IMR-90 (cell line): ENCODE measurements around the gene EPHB1. TPM values are rescaled to one million over a fixed set of nuclear protein-coding genes. Genes with fewer than 3 reads are reported as not detected.

Source experiments
- ATAC-seq: fragments of 200-7000 bp; cut with Tn5 transposase; 2 replicates; pipeline ENCODE4 v1.9.1; 2020; ENCODE audit warnings: low read depth, mild to moderate bottlenecking, moderate library complexity
- BruUV-seq: library from RNA; stranded (reverse); fragments of 400-500 nt; replicated peaks from 2 replicates; lab custom pipeline; 2021; lab: Mats Ljungman, UMichigan
- CTCF ChIA-PET: fragments of 300-600 bp; formaldehyde crosslinking; extraction: SDS; loops from one replicate; lab custom pipeline; 2021; ENCODE audit warnings: antibody characterized with exemption; lab: Yijun Ruan, JAX
- POLR2A ChIA-PET: fragments of 300-600 bp; sonication (Branson Sonifier 250); formaldehyde crosslinking; loops from one replicate; lab custom pipeline; 2022; ENCODE audit warnings: antibody characterized with exemption; ENCODE audit not compliant: unreplicated experiment; lab: Charles Lee
- DNase-seq: peaks from one replicate; pipeline ENCODE4 v3.0.0; 2013
- H2AFZ ChIP-seq: replicated peaks from 2 replicates; pipeline ENCODE3; 2013; ENCODE audit warnings: low read length, mild to moderate bottlenecking; ENCODE audit not compliant: poor library complexity
- H2AK5ac ChIP-seq: 2 replicates; pipeline ENCODE4 v1.6.1; 2013; ENCODE audit warnings: low read depth, low read length, inconsistent platforms
- H2AK9ac ChIP-seq: replicated peaks from 2 replicates; pipeline ENCODE3; 2013; ENCODE audit warnings: mild to moderate bottlenecking, low read depth, low read length, moderate library complexity; ENCODE audit not compliant: poor library complexity
- H2BK120ac ChIP-seq: 2 replicates; pipeline ENCODE4 v1.6.1; 2013; ENCODE audit warnings: low read depth, low read length, inconsistent platforms
- H2BK15ac ChIP-seq: 3 replicates; pipeline ENCODE4 v1.6.1; 2013; ENCODE audit warnings: low read depth, low read length, inconsistent platforms
- H2BK20ac ChIP-seq: 2 replicates; pipeline ENCODE4 v1.6.1; 2013; ENCODE audit warnings: low read depth, mild to moderate bottlenecking, inconsistent platforms, low read length, moderate library complexity
- H2BK5ac ChIP-seq: 2 replicates; pipeline ENCODE4 v1.6.1; 2013; ENCODE audit warnings: mild to moderate bottlenecking, low read depth, low read length, inconsistent platforms; ENCODE audit not compliant: poor library complexity, severe bottlenecking
- H3K14ac ChIP-seq: replicated peaks from 2 replicates; pipeline ENCODE4 v1.6.1; 2013; ENCODE audit warnings: low read depth, low read length, inconsistent platforms
- H3K18ac ChIP-seq: 2 replicates; pipeline ENCODE4 v1.6.1; 2013; ENCODE audit warnings: low read depth, low read length, control low read depth
- H3K23ac ChIP-seq: 2 replicates; pipeline ENCODE4 v1.6.1; 2013; ENCODE audit warnings: low read depth, low read length, inconsistent platforms
- H3K27ac ChIP-seq: 2 replicates; pipeline ENCODE4 v1.5.1; 2013; ENCODE audit warnings: mild to moderate bottlenecking, control low read depth, low read length; ENCODE audit not compliant: insufficient read depth
- H3K27me3 ChIP-seq: 2 replicates; pipeline ENCODE4 v1.6.1; 2013; ENCODE audit warnings: low read length; ENCODE audit not compliant: control insufficient read depth, insufficient read depth
- H3K36me3 ChIP-seq: 2 replicates; pipeline ENCODE4 v1.6.1; 2013; ENCODE audit warnings: low read length, mixed read lengths; ENCODE audit not compliant: control insufficient read depth, insufficient read depth
- H3K4ac ChIP-seq: 2 replicates; pipeline ENCODE4 v1.6.1; 2013; ENCODE audit warnings: low read depth, low read length, inconsistent platforms
- H3K4me1 ChIP-seq: 2 replicates; pipeline ENCODE4 v1.6.1; 2013; ENCODE audit warnings: low read length, mixed read lengths; ENCODE audit not compliant: control insufficient read depth, insufficient read depth
- H3K4me2 ChIP-seq: 2 replicates; pipeline ENCODE4 v1.6.1; 2013; ENCODE audit warnings: low read depth, mild to moderate bottlenecking, control low read depth, low read length, moderate library complexity
- H3K4me3 ChIP-seq: 2 replicates; pipeline ENCODE4 v1.5.1; 2013; ENCODE audit warnings: low read depth, mild to moderate bottlenecking, control low read depth, low read length, moderate library complexity; ENCODE audit not compliant: insufficient read depth
- H3K56ac ChIP-seq: 2 replicates; pipeline ENCODE4 v1.6.1; 2013; ENCODE audit warnings: low read length, inconsistent platforms; ENCODE audit not compliant: insufficient read depth; ENCODE audit errors: extremely low read depth
- H3K79me1 ChIP-seq, 2 experiments: 2 replicates each; pipeline ENCODE4 v1.6.1; 2013; ENCODE audit warnings: low read length in 2 of 2, inconsistent platforms in 1 of 2, low read depth in 1 of 2
- H3K9ac ChIP-seq: 2 replicates; pipeline ENCODE4 v1.6.1; 2013; ENCODE audit warnings: low read depth, low read length, control low read depth
- H3K9me1 ChIP-seq: 2 replicates; pipeline ENCODE4 v1.6.1; 2013; ENCODE audit warnings: low read length, inconsistent platforms; ENCODE audit not compliant: insufficient read depth
- H3K9me3 ChIP-seq: 2 replicates; pipeline ENCODE4 v1.6.1; 2013; ENCODE audit warnings: low read length; ENCODE audit not compliant: control insufficient read depth, insufficient read depth
- H4K20me1 ChIP-seq: 2 replicates; pipeline ENCODE4 v1.6.1; 2013; ENCODE audit warnings: low read length, inconsistent platforms; ENCODE audit not compliant: insufficient read depth
- H4K5ac ChIP-seq: 2 replicates; pipeline ENCODE4 v1.6.1; 2013; ENCODE audit warnings: mild to moderate bottlenecking, low read depth, low read length, control low read depth
- H4K8ac ChIP-seq, 2 experiments: 2 replicates each; pipeline ENCODE4 v1.6.1; 2013; ENCODE audit warnings: low read depth in 2 of 2, low read length in 2 of 2, control low read depth in 1 of 2, inconsistent platforms in 1 of 2
- H4K91ac ChIP-seq: 2 replicates; pipeline ENCODE4 v1.6.1; 2013; ENCODE audit warnings: low read depth, low read length, inconsistent platforms; ENCODE audit not compliant: insufficient read depth
- CEBPB ChIP-seq: IDR thresholded peaks from 2 replicates; pipeline ENCODE4 v1.6.1; 2012; ENCODE audit warnings: low read depth, low read length, improper control_type of control experiment
- MAFK ChIP-seq: IDR thresholded peaks from 2 replicates; pipeline ENCODE4 v1.6.1; 2012; ENCODE audit warnings: low read depth, low read length, improper control_type of control experiment
- NFE2L2 ChIP-seq: fragments of 150-350 bp; IDR thresholded peaks from 2 replicates; pipeline ENCODE4 v1.6.1; 2016; ENCODE audit warnings: low read depth, mild to moderate bottlenecking, low read length
- RAD21 ChIP-seq: IDR thresholded peaks from 2 replicates; pipeline ENCODE4 v1.6.1; 2012; ENCODE audit warnings: low read length, improper control_type of control experiment
- RCOR1 ChIP-seq: IDR thresholded peaks from 2 replicates; pipeline ENCODE4 v1.6.1; 2012; ENCODE audit warnings: mild to moderate bottlenecking, low read length, improper control_type of control experiment; ENCODE audit not compliant: insufficient replicate concordance
- SMC3 ChIP-seq: fragments of 150-350 bp; IDR thresholded peaks from 2 replicates; pipeline ENCODE4 v1.6.1; 2016; ENCODE audit warnings: low read depth, mild to moderate bottlenecking, antibody characterized with exemption, low read length, moderate library complexity
- USF2 ChIP-seq: fragments of 150-350 bp; IDR thresholded peaks from 2 replicates; pipeline ENCODE4 v1.6.1; 2017; ENCODE audit warnings: mild to moderate bottlenecking, antibody characterized with exemption, low read length, low read depth
- WGBS, 2 experiments: methylation state at CpG; one replicate each; pipeline versions ENCODE4 v1.1.5 to v1.1.7; 2013; ENCODE audit warnings: missing lambda C conversion rate in 2 of 2; ENCODE audit not compliant: insufficient read length in 1 of 2; ENCODE audit errors: extremely low coverage in 2 of 2; 5-methylcytosine and 5-hydroxymethylcytosine counted together
- dilution Hi-C: fragments of 300-500 bp; cut with HindIII; formaldehyde crosslinking; loops from one replicate; pipeline ENCODE4 v1.14.3; 2018; ENCODE audit warnings: low sequenced_read_pairs; ENCODE audit not compliant: unreplicated experiment
- in situ Hi-C: fragments of 300-500 bp; cut with MboI; formaldehyde crosslinking; loops from 3 replicates; pipeline ENCODE4 v1.14.3; 2019; ENCODE audit warnings: low sequenced_read_pairs, inconsistent platforms, mixed read lengths
- intact Hi-C: fragments of 100-400 bp; cut with micrococcal nuclease; formaldehyde crosslinking; loops from 2 replicates; pipeline ENCODE4 v1.10.0; 2022
- polyA plus RNA-seq, 3 experiments: library from polyadenylated mRNA; depleted of rRNA; stranded (reverse); fragments of >200 nt; gene quantifications; 2 replicates each; pipeline ENCODE4 v1.2.3, GENCODE V29; 2012; ENCODE audit warnings: low replicate concordance in 1 of 3
- total RNA-seq: library from RNA; depleted of rRNA; stranded (reverse); fragments of >200 nt; gene quantifications from 2 replicates; pipeline ENCODE4 v1.2.3, GENCODE V29; 2012
- TF ChIP-seq, protein P1 (sequence below): fragments of 150-350 bp; IDR thresholded peaks from 2 replicates; pipeline ENCODE4 v1.6.1; 2016; ENCODE audit warnings: low read depth, mild to moderate bottlenecking, low read length, moderate library complexity, borderline replicate concordance

EPHB1 gene
- total and polyA plus RNA-seq, 2 of the 4 experiments (the other 2 are of a cell fraction), result 0.17 to 0.36 TPM

DNA sequence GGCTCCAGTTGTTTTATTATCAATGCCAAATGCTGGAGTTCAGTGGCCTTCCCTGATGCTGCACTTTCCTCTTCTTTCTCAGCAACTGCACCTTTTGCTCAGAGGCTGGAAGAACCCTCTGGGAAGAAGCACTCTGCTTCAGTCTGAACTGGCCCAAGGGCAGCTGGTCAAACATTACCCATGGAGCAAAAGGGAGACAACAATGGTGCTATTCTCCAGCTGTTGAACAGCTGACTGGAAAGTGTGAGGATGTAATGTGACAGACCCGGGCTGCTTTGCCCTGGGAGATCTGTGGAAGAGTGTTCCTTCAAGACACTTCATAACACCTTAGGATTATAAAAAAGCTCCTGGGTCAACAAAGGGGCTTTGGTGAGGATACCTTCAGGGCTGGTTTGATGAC is 84.9 kb downstream of the EPHB1 start:
- Histone ChIP-seq H2BK5ac (no peak overlapping the region), H4K91ac (no peak overlapping the region), H2BK15ac (no peak overlapping the region), H3K9me3 (no peaks in the 10 kb centered on the region), H3K18ac (no peak overlapping the region), H3K4ac (no peak overlapping the region), H3K14ac (no peak overlapping the region), H3K4me2 (no peak overlapping the region), H3K23ac (no peak overlapping the region), H3K36me3 (no peaks in the 10 kb centered on the region), H4K8ac (no peak overlapping the region), H3K9ac (no peak overlapping the region), H2BK20ac (no peak overlapping the region), H3K79me1 (no peaks in the 10 kb centered on the region), H3K9me1 (no peaks in the 10 kb centered on the region), H2AK5ac (no peak overlapping the region), H3K4me1 (no peaks in the 10 kb centered on the region), H2BK120ac (no peak overlapping the region), H3K27ac (no peak overlapping the region), H3K27me3 (no peaks in the 10 kb centered on the region), H2AFZ (no peak overlapping the region), H4K20me1 (no peaks in the 10 kb centered on the region), H3K56ac (no peak overlapping the region), H4K5ac (no peak overlapping the region), H3K4me3 (no peak overlapping the region), H2AK9ac (no peak overlapping the region)
- ChIA-PET POLR2A (no interaction called here), CTCF (no interaction called here)
- intact Hi-C loops (no loop called here), in situ Hi-C loops (no loop called here), dilution Hi-C loops (no loop called here)
- no CpG with 5 or more reads among the region's 1 CpG for WGBS, 2 experiments
- no TSS peak for BruUV-seq
- TF ChIP-seq USF2 (no peak), SMC3 (no peak), CEBPB (no peak), NFE2L2 (no peak), MAFK (no peak), RAD21 (no peak), RCOR1 (no peak)
- TF ChIP-seq, protein P1, sequence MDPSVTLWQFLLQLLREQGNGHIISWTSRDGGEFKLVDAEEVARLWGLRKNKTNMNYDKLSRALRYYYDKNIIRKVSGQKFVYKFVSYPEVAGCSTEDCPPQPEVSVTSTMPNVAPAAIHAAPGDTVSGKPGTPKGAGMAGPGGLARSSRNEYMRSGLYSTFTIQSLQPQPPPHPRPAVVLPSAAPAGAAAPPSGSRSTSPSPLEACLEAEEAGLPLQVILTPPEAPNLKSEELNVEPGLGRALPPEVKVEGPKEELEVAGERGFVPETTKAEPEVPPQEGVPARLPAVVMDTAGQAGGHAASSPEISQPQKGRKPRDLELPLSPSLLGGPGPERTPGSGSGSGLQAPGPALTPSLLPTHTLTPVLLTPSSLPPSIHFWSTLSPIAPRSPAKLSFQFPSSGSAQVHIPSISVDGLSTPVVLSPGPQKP, result no peak
- ATAC-seq, result no peak
- no peak for DNase-seq
